Stimulated activated effector memory CD8-positive, alpha-beta T cell treated with anti-CD3 and anti-CD28 coated beads, Interleukin-12 subunit alpha, Interleukin-12 subunit beta, amount 100 ng/mL, for 72 hours (primary cell): ENCODE data around the gene SPATA25.

Experiments
- ATAC-seq: fragments of 150-1000 bp; cut with Tn5 transposase; 2 replicates; pipeline ENCODE4 v1.10.0; 2021
- DNase-seq, 2 donors: peaks; one replicate each; pipeline ENCODE4 v3.0.0; 2021 to 2022; ENCODE audit warnings: low spot score in 2 of 2
- H3K27ac Mint-ChIP-seq: one replicate; pipeline ENCODE4 v1.8.0; 2022; ENCODE audit warnings: mild to moderate bottlenecking, mixed read lengths
- H3K36me3 Mint-ChIP-seq: one replicate; pipeline ENCODE4 v1.8.0; 2022; ENCODE audit warnings: mild to moderate bottlenecking, mixed read lengths
- H3K4me1 Mint-ChIP-seq: one replicate; pipeline ENCODE4 v1.8.0; 2022; ENCODE audit warnings: mixed read lengths
- H3K4me3 Mint-ChIP-seq: one replicate; pipeline ENCODE4 v1.8.0; 2022; ENCODE audit warnings: mild to moderate bottlenecking, mixed read lengths
- H3K9me3 Mint-ChIP-seq: one replicate; pipeline ENCODE4 v1.8.0; 2022; ENCODE audit warnings: mixed read lengths

SPATA25 gene

GRCh38 chr20:45845452-45845851 lies 42.0 kb downstream of the SPATA25 start:
- Mint-ChIP-seq H3K27ac (no peak overlapping the region), H3K4me3 (no peak overlapping the region), H3K4me1 (peaks cover 10% of the 10 kb centered on the region), H3K9me3 (no peaks in the 10 kb centered on the region), H3K36me3 (peaks cover 61% of the 10 kb centered on the region)
- ATAC-seq: no peak
- no peak for DNase-seq

- DNase-seq: no peak
- Mint-ChIP-seq H3K27ac (peak overlapping the region; percentile 80), H3K9me3 (no peaks in the 10 kb centered on the region), H3K4me1 (peaks cover 5% of the 10 kb centered on the region), H3K4me3 (no peak overlapping the region), H3K36me3 (peaks cover 53% of the 10 kb centered on the region)
- no peak for ATAC-seq
These were observed 43.9 kb downstream of the SPATA25 start for GRCh38 chr20:45843506-45843905.

GRCh38 chr20:45842169-45842812 lies 45.1 kb downstream of the SPATA25 start:
- no peaks in the 10 kb centered on the region for H3K9me3 Mint-ChIP-seq

GRCh38 chr20:45841407-45842129 lies 45.9 kb downstream of the SPATA25 start:
- peaks cover 5% of the 10 kb centered on the region for H3K4me1 Mint-ChIP-seq
- ATAC-seq (no peak), DNase-seq (no peak)
- no peaks in the 10 kb centered on the region for H3K9me3 Mint-ChIP-seq
- peak overlapping the region; percentile 60 for H3K27ac Mint-ChIP-seq
- peaks cover 38% of the 10 kb centered on the region for H3K36me3 Mint-ChIP-seq
- no peak overlapping the region for H3K4me3 Mint-ChIP-seq

More at GRCh38 chr20:45842169-45842812, 45.1 kb downstream of the SPATA25 start:
- H3K4me1 Mint-ChIP-seq: peaks cover 5% of the 10 kb centered on the region
- H3K27ac Mint-ChIP-seq: no peak overlapping the region
- H3K4me3 Mint-ChIP-seq: no peak overlapping the region
- H3K36me3 Mint-ChIP-seq: peaks cover 44% of the 10 kb centered on the region
- DNase-seq (no peak), ATAC-seq (no peak)

- Mint-ChIP-seq H3K36me3 (peaks cover 36% of the 10 kb centered on the region), H3K4me3 (no peak overlapping the region), H3K9me3 (no peaks in the 10 kb centered on the region), H3K4me1 (peaks cover 5% of the 10 kb centered on the region), H3K27ac (peak overlapping the region; percentile 60)
- ATAC-seq (no peak), DNase-seq (no peak)
These were observed 46.7 kb downstream of the SPATA25 start for GRCh38 chr20:45840700-45841198.

- Mint-ChIP-seq H3K9me3 (no peaks in the 10 kb centered on the region), H3K27ac (peak overlapping the region; percentile 65), H3K36me3 (peaks cover 6% of the 10 kb centered on the region), H3K4me3 (no peak overlapping the region), H3K4me1 (peaks cover 10% of the 10 kb centered on the region)
- no peak for DNase-seq
- ATAC-seq: no peak
These were observed 50.6 kb downstream of the SPATA25 start for GRCh38 chr20:45836841-45837240.
